ENCODE data around the gene ESYT3.

GRCh38 chr3:138418601-138419206, 15.7 kb upstream of the ESYT3 start:
- no peak for TF ChIP-seq POLR2AphosphoS5 (IDR thresholded peaks at IDR 0.05)
- TF ChIP-seq CTCF (IDR thresholded peaks at IDR 0.05): no peak
- TF ChIP-seq POLR2A (IDR thresholded peaks at IDR 0.05): no peak

Measured in breast epithelium (tissue), 3 donors.